CD4-positive, alpha-beta T cell treated with Interleukin-17A for 1 hour (primary cell): Measurements from ENCODE around the gene KCNC3.

Experiments
- DNase-seq: peaks from one replicate; pipeline ENCODE4 v3.0.0-alpha.2; 2020

KCNC3 gene

GRCh38 chr19:50309396-50310125 is 19.6 kb downstream of the KCNC3 start:
- DNase-seq = no peak

- DNase-seq = no peak
Measured at GRCh38 chr19:50308991-50309390, 20.2 kb downstream of the KCNC3 start.

GRCh38 chr19:50303558-50303957 is 25.6 kb downstream of the KCNC3 start:
- DNase-seq = no peak

DNA sequence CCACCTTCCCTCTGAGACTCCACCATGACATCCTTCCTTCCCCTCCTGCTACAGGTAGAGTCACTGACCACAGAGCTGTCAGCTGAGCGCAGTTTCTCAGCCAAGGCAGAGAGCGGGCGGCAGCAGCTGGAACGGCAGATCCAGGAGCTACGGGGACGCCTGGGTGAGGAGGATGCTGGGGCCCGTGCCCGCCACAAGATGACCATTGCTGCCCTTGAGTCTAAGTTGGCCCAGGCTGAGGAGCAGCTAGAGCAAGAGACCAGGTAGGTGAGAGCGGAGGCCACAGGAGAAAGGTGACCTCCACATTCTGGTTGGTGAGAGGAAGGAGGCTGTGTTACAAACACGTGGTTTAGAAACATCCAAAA is 27.6 kb downstream of the KCNC3 start:
- DNase-seq = no peak

GRCh38 chr19:50300814-50301606 is 28.2 kb downstream of the KCNC3 start:
- DNase-seq = no peak

GRCh38 chr19:50300051-50300450 is 29.1 kb downstream of the KCNC3 start:
- no peak for DNase-seq

DNA sequence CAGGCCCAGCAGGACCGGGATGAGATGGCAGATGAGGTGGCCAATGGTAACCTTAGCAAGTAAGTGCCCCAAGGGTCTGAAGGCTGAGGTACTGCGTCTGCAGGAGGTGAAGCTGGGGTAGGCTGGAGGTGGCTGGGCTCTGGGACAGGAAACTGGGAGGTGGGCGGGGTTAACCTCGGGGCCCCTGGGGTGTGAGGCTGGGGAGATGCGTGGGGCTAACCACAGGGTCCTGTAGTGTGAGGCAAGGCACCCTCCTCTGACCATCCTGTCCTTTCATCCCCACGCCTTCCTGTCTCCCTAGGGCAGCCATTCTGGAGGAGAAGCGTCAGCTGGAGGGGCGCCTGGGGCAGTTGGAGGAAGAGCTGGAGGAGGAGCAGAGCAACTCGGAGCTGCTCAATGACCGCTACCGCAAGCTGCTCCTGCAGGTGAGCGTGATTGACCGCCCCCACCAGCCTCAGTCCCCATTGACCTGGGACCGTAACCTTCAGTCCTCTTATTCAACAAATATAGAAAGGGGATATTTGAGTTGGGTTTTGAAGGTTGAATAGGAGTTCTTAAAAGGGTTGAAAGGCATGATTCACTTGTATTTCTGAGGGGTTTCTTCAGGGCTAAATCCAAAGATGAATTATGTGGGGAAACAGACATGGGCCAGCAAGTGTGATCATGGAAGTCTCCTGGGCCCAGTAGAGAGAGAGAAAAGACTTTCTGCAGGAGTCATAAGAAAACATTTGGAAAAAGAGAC is 35.7 kb downstream of the KCNC3 start:
- no peak for DNase-seq

- no peak for DNase-seq
Measured at GRCh38 chr19:50292216-50292827, 36.9 kb downstream of the KCNC3 start.

DNA sequence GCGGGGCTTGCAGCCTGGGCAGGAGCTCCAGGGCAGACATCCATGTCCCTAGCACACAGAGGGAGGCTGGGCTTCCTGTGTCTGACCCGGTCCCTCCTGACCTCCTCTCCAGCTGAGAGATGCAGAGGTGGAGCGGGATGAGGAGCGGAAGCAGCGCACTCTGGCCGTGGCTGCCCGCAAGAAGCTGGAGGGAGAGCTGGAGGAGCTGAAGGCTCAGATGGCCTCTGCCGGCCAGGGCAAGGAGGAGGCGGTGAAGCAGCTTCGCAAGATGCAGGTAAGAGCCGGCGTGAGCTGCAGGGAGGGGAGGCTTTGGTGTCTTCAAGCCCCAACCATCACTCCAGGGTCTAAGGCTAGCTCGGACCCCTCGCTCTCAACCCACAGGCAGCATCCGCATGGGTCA is 38.4 kb downstream of the KCNC3 start:
- no peak for DNase-seq

DNA sequence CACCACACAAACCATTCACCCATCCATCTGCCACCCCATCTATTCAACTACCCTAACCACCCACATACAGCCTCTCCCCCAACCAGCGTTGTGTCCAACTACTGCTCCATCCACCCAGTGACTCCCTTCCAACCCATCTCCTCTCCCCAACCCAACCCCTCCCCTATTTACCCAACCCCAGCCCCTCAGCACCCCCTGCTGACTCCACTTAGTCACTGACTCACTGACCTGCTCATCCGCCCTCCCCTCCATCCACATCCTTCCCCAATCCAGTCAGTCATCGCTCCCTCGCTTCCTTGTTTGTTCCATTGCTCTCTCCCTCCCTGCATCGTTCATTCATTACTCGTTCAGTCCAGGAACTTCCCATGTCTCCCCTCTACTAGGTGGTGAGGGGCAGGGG is 39.2 kb downstream of the KCNC3 start:
- no peak for DNase-seq

DNA sequence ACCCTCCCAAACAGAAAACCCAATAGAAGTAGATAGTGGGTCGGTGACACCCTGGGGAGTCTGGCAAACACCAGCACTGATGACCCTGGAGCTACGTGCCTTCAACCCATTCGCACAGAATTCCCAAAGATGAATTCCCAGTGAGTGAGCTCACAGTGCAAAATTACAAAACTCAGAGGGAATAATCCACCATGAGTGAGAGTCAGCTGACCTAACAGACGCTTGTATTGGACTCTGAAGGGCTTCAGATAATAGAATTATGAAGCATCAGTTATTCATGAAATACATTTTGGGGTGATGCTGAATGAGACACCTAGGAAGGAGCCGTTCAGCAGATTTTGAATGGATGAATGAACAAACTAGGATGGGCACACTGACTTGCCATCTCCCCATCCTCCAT is 40.2 kb downstream of the KCNC3 start:
- DNase-seq = no peak

DNA sequence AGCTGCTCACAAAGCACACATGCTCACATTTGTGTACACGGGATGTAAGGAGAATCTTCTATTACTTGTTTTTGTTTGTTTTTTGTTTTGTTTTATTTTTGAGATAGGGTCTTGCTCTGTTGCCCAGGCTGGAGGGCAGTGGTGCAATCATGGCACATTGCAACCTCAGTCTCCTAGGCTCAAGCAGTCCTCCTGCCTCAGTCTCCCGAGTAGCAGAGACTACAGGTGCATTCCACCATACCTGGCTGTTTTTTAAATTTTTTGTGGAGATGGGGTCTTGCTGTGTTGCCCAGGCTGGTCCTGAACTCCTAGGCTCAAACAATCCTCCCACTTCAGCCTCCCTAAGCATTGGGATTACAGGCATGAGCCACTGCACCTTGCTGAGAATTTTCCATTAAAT is 41.8 kb downstream of the KCNC3 start:
- no peak for DNase-seq

- DNase-seq = no peak
Measured at GRCh38 chr19:50286443-50286842, 42.7 kb downstream of the KCNC3 start.

DNA sequence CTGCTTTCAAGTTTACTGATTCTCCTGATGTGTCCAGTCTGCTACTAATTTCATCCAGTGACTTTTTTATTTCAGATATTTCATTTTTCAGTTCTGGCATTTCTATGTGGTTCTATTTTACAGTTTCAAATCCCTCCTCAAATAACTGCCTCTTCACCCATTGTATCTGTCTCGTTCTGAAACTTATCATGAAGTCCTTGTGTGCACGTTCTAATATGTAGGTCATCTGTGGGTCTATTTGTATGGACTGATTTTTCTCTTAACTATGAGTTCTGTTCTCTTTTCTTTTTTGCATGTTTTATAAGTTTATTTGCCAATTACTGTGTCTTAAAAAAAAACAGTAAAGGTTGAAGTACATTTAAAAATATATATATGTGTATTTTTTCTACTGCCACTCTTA is 43.3 kb downstream of the KCNC3 start:
- DNase-seq = no peak

DNA sequence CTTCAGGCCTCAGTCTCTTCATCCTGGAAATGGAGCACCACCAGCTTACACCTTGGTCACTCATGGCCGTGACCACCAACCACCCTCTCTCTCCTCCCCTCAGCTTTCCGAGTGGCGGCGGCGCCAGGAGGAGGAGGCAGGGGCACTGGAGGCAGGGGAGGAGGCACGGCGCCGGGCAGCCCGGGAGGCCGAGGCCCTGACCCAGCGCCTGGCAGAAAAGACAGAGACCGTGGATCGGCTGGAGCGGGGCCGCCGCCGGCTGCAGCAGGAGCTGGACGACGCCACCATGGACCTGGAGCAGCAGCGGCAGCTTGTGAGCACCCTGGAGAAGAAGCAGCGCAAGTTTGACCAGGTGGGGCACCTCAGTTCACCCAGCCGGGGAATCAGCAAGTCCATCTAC is 47.7 kb downstream of the KCNC3 start:
- DNase-seq = no peak

DNA sequence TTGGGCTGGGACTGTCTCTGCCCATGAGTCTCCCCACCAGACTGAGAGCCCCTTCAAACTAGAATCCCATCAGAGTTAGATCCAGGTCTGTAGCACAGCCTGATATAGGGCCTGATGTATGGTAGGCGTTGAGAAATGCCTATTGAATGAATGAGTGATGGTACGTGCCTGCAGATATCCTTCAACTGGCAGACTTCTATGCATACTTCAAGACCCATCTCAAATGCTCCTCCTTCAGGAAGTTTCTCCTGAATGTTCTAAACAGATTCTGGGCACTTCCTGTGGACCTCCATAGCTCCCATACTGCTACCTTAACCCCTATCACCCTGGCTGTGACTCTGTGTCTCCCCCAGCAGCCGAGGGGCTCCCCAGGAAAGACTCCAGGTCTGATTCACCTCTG is 48.2 kb downstream of the KCNC3 start:
- DNase-seq = no peak

GRCh38 chr19:50280074-50280473 is 49.1 kb downstream of the KCNC3 start:
- DNase-seq = no peak

GRCh38 chr19:50277966-50278580 is 51.1 kb downstream of the KCNC3 start:
- DNase-seq = no peak

DNA sequence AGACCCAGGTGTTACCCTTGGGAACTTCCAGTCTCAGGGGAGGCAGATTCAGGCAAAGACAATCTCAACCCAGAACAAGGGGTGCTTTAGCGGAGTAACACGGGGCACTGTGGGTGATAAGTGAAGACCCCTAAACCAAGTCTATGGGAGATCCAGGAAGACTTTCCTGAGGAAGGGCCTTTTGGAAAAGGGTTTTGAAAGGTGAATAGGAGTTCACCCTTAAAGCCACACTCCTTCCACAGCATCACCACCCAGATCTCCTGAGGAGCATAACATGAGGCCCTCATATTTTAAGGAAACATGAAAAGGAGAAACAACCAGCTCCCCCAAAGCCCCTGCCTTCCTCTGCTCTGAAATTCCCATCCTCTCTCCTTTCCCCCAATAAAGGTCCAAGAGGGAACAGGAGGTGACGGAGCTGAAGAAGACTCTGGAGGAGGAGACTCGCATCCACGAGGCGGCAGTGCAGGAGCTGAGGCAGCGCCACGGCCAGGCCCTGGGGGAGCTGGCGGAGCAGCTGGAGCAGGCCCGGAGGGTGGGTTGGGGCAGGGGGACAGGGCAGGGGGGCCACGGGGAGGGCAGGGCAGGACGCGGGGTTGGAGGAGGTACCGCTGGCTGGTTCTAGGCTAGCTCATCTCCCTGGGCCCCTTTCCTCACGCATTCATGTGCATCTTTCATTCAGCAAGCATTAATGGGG is 52.7 kb downstream of the KCNC3 start:
- DNase-seq = no peak

GRCh38 chr19:50275577-50276368 is 53.4 kb downstream of the KCNC3 start:
- DNase-seq = no peak

DNA sequence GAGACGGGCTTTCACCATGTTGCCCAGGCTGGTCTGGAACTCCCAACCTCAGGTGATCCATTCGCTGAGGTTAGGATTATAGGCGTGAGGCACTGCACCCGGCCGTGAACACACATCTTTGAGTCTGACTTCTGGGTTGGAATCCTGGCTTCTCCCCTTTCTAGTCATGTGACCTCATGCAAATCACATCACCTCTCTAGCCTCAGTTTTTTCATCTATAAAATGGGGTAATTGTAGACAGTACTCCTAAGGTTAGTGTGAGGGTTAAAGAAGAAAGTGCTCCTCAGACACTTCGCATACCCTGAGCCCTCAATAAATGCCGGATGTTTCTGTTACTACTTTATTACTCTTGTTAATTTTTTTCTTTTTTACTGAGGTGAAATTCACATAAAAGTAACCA is 55.4 kb downstream of the KCNC3 start:
- no peak for DNase-seq
